HG02870 (cell line): ENCODE measurements around the gene ZCCHC7.
A peak's percentile ranks its signal among the peaks of the same experiment; 100 is the strongest.
"Not testable (repeated sequence)": the region's sequence is repeated elsewhere in the genome, so short reads cannot be mapped to it uniquely, and the experiment has no call there.

ENCODE experiments used
- ATAC-seq: cut with Tn5 transposase; IDR thresholded peaks from one replicate; pipeline ENCODE4 v1.9.1; 2021; ENCODE audit warnings: mild to moderate bottlenecking, moderate library complexity; ENCODE audit not compliant: unreplicated experiment

ZCCHC7 gene

DNA sequence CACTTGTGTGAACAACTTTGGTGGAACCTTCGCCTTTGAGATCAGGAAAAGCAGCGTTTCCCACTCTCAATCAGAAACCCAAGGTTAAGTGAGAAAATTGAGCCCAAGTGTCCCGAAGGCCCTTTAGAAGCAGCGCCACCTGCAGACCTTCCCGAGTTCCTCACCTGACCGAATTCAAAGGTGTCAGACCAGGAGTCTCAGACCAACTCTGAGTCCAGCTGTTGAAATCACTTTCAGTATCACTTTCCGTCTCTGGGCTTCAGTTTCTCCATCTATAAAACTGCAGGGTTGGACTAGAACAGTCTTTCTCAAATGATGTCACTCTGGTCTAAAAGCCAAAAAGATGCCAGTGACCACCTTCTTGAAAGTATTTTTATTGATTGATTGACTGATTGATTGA, 270.4 kb downstream of the ZCCHC7 start:
- peak; percentile 87 for ATAC-seq

GRCh38 chr9:37392272-37392671, 271.9 kb downstream of the ZCCHC7 start:
- no peak for ATAC-seq

- ATAC-seq, result no peak
Observed at GRCh38 chr9:37395229-37395628, 274.9 kb downstream of the ZCCHC7 start.

GRCh38 chr9:37395663-37396062, 275.3 kb downstream of the ZCCHC7 start:
- ATAC-seq, result no peak

DNA sequence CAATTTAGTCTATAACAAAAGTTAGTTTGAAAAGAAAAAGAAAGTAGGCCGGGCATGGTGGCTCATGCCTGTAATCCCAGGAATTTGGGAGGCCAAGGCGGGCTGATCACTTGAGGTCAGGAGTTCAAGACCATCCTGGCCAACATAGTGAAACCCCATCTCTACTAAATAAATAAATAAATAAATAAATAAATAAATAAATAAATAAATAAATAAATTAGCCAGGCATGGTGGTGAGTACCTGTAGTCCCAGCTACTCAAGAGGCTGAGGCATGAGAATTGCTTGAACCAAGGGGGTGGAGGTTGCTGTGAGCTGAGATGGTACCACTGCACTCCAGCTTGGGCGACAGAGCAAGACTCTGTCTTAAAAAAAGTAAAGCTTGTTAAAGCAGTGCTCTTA, 277.6 kb downstream of the ZCCHC7 start:
- not testable (repeated sequence) for ATAC-seq

DNA sequence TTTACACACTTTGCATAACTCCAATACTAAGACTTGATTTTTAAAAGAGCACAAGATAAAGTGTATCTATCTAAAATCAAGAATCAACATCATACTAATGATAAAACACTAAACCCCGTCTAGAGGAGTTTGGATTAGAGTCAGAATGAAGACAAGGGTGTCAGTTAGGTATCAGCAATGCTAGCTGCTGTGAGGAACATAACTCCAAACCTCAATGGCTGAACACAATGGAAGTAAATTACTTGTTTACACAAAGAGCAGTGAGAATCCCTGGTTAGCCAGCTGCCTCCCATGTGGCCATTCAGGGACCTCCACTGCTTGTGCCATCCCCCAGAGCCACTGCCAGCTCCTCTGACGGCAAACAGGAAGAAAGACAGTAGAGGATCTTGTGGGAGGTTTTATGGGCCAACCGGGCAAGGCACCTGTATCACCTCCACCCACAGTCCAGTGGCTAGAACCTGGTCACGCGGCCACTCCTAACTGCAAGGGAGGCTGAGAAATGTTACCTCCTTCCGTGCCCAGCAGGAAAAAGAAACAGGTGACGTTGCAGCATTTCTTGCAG, 278.2 kb downstream of the ZCCHC7 start:
- no peak for ATAC-seq

GRCh38 chr9:37399336-37399735, 279.0 kb downstream of the ZCCHC7 start:
- no peak for ATAC-seq

GRCh38 chr9:37404590-37404989, 284.2 kb downstream of the ZCCHC7 start:
- ATAC-seq, result no peak

- no peak for ATAC-seq
Observed at GRCh38 chr9:37405350-37405749, 285.0 kb downstream of the ZCCHC7 start.

GRCh38 chr9:37405764-37406380, 285.5 kb downstream of the ZCCHC7 start:
- ATAC-seq, result no peak

- no peak for ATAC-seq
Observed at GRCh38 chr9:37406603-37407401, 286.4 kb downstream of the ZCCHC7 start.

GRCh38 chr9:37407468-37407867, 287.1 kb downstream of the ZCCHC7 start:
- ATAC-seq, result no peak
